Measurements from ENCODE around the gene CAP2. TPM values are rescaled to one million over a fixed set of nuclear protein-coding genes. Genes with fewer than 3 reads are reported as not detected.

The CAP2 gene
- total and polyA plus RNA-seq, 11 donors = 61.3 to 187 (median 126) TPM

DNA sequence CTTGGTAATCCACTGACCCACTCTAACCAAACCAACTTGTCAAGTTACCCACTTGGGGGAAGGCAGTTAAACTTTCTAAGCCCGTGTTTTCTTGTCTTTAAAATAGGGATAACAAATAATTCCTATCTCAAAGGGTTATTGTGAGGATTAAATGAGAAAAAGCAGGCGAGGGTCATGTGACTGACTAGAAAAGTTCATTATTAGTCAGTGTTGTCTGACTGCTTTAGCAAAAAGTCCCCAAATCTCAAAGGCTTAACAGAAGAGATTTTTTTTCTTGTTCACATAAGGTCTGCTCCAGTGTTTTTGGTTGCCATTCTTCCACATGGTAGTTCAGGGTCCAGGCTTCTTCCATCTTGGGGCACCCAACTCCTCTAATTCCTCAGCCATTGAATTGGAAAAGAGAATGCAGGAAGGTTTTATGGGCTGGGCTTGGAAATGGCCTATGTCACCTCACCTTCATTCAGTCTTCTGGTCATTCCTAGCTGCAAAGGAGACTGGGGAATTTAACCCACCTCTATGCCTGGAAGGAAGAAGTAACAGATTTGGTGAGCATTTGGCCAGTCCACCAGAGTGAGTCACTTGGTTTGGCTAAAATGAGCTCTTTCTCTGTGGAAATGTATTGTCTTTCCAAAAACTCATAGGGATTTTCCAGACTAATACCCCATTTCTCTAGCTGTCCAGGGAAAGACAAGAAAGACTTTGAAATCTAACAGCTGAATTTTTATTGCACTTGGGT, 77.0 kb downstream of the CAP2 start:
- H3K27ac ChIP-seq = peak overlapping the region in 2 of 12 donors; percentile 13 to 81
- no peaks in the 10 kb centered on the region for H3K9me3 ChIP-seq
- peaks cover 0 to 29% (median 6%) of the 10 kb centered on the region in 12 donors for H3K4me1 ChIP-seq
- DNase-seq = no peak
- peaks cover 0 to 22% (median 0%) of the 10 kb centered on the region in 9 donors for H3K36me3 ChIP-seq
- no peak for ATAC-seq
- H3K27me3 ChIP-seq = no peaks in the 10 kb centered on the region
- no peak for TF ChIP-seq POLR2A (IDR thresholded peaks at IDR 0.05)
- TF ChIP-seq, protein P1, sequence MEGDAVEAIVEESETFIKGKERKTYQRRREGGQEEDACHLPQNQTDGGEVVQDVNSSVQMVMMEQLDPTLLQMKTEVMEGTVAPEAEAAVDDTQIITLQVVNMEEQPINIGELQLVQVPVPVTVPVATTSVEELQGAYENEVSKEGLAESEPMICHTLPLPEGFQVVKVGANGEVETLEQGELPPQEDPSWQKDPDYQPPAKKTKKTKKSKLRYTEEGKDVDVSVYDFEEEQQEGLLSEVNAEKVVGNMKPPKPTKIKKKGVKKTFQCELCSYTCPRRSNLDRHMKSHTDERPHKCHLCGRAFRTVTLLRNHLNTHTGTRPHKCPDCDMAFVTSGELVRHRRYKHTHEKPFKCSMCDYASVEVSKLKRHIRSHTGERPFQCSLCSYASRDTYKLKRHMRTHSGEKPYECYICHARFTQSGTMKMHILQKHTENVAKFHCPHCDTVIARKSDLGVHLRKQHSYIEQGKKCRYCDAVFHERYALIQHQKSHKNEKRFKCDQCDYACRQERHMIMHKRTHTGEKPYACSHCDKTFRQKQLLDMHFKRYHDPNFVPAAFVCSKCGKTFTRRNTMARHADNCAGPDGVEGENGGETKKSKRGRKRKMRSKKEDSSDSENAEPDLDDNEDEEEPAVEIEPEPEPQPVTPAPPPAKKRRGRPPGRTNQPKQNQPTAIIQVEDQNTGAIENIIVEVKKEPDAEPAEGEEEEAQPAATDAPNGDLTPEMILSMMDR (IDR thresholded peaks at IDR 0.05) = no peak
- no peak overlapping the region for H3K4me3 ChIP-seq
- 70 to 87% (median 84%) methylated on average over 2 of the region's 2 CpGs for WGBS, 4 donors
- intact Hi-C loops (cut with DNase I) = loop anchor here in 1 of 10 donors (10.0 kb wide), 1 partner anchor 186 kb away; the partner anchor contains the start of gene RBM24

DNA sequence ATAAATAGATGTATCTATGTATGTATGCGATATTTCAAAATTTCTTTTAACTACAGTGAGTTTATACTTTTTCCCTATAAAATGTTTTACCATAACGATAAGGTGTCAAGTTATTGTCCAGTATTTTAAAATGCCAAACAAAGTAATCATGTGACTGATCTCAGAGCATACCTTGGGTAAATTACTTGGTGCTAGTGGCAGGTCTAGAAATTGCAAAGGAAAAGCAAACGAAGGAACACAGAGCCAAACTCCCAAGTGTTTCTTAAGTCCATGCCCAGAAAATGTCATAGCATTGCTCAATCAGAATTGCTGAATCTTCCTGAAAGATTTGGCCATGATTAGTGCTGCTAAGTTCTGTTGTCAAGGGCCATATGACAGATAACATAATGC, 77.5 kb downstream of the CAP2 start:
- WGBS, 4 donors = 71 to 77% (median 74%) methylated on average over 3 of the region's 3 CpGs
- Histone ChIP-seq H3K4me1 (peaks cover 0 to 29% (median 6%) of the 10 kb centered on the region in 12 donors), H3K4me3 (no peak overlapping the region), H3K27ac (peak overlapping the region in 2 of 12 donors; percentile 13 to 81), H3K36me3 (peaks cover 0 to 16% (median 0%) of the 10 kb centered on the region in 9 donors), H3K27me3 (no peaks in the 10 kb centered on the region), H3K9me3 (no peaks in the 10 kb centered on the region)
- no peak for DNase-seq
- ATAC-seq = no peak
- TF ChIP-seq, protein P1 (IDR thresholded peaks at IDR 0.05) = no peak
- no peak for TF ChIP-seq POLR2A (IDR thresholded peaks at IDR 0.05)
- intact Hi-C loops (cut with DNase I) = loop anchor here in 1 of 10 donors (10.0 kb wide), 1 partner anchor 186 kb away; the partner anchor contains the start of gene RBM24

DNA sequence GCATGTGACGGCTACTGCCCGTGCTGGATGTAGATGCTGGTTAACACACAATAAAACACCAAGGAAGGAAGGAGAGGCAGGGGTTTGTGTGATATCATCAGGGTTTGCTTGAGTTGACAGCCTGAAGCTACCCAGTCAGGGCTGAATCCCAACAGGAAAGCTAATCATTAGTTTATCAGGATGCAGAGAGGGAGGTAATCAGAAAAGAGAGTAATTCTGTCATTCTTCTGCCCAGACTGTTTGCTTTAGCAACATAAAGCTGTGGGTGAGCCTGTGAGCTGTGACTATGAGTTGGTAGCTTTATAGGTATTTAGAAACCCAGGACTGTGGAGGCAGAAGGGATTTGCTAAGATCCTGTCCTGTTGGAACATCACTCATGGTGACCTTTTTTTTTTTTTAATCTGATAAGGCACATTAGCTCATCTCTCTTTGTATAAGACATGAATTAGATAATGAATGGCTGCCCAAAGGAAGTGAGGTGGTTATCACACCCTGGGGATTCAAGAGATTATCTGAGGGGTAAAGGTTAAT, 79.3 kb downstream of the CAP2 start:
- ATAC-seq (no peak), DNase-seq (no peak)
- Histone ChIP-seq H3K9me3 (no peaks in the 10 kb centered on the region), H3K4me1 (peaks cover 0 to 29% (median 6%) of the 10 kb centered on the region in 12 donors), H3K36me3 (no peaks in the 10 kb centered on the region), H3K27ac (peak overlapping the region; percentile 36 to 87 (median 82)), H3K4me3 (no peak overlapping the region), H3K27me3 (no peaks in the 10 kb centered on the region)
- intact Hi-C loops (cut with DNase I) = loop anchor here in 1 of 10 donors (10.0 kb wide), 1 partner anchor 188 kb away; the partner anchor contains the start of gene RBM24
- WGBS, 4 donors = 56 to 75% (median 71%) methylated on average over 2 of the region's 2 CpGs
- TF ChIP-seq, protein P1 (IDR thresholded peaks at IDR 0.05) = no peak
- TF ChIP-seq POLR2A (IDR thresholded peaks at IDR 0.05) = no peak

DNA sequence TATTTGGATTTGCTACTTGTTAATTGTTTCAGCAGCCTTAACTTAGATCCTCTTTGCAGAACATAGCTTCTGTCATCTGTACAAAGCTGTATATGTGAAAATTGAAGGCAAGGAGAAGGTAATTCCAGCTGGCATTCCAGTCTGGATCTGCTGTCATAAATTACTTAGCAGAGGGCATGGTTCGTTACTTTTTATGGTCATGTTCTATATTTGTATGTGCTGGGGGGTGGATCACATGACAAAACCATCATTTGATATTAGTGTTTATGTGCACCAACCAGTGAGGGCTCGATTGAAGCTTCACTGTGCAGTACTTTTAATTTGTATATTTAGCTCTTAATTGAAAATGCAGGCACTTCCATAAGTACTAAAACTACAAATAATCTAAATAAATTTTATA, 80.2 kb downstream of the CAP2 start:
- Histone ChIP-seq H3K4me1 (peaks cover 0 to 32% (median 6%) of the 10 kb centered on the region in 12 donors), H3K27ac (peak overlapping the region; percentile 36 to 87 (median 82)), H3K9me3 (no peaks in the 10 kb centered on the region), H3K36me3 (no peaks in the 10 kb centered on the region), H3K4me3 (no peak overlapping the region), H3K27me3 (no peaks in the 10 kb centered on the region)
- intact Hi-C loops (cut with DNase I) = loop anchor here in 1 of 10 donors (10.0 kb wide), 1 partner anchor 189 kb away; the partner anchor contains the start of gene RBM24
- WGBS, 4 donors = 19 to 39% (median 27%) methylated on average over 2 of the region's 2 CpGs
- TF ChIP-seq, protein P1 (IDR thresholded peaks at IDR 0.05) = no peak
- TF ChIP-seq POLR2A (IDR thresholded peaks at IDR 0.05) = peak in 1 of 2 donors; percentile 36
- DNase-seq = peak in 3 of 5 donors; percentile 29 to 32 (median 32)
- ATAC-seq = peak; percentile 86 to 97 (median 88)
